Skeletal muscle tissue (tissue), 4 donors: Measurements from ENCODE around the gene LOXL3. TPM values are rescaled to one million over a fixed set of nuclear protein-coding genes. Genes with fewer than 3 reads are reported as not detected.
"Not testable (repeated sequence)": the region's sequence is repeated elsewhere in the genome, so short reads cannot be mapped to it uniquely, and the experiment has no call there.

Source experiments
- H3K27ac ChIP-seq: one replicate; pipeline ENCODE4 v1.7.0; 2013; ENCODE audit warnings: mild to moderate bottlenecking, low read depth, low read length, inconsistent platforms
- H3K27me3 ChIP-seq, 3 donors: one replicate each; pipeline ENCODE4 v1.7.0; 2013; ENCODE audit warnings: low read length in 3 of 3; ENCODE audit not compliant: control insufficient read depth in 3 of 3, insufficient read depth in 3 of 3
- H3K36me3 ChIP-seq, 3 donors: one replicate each; pipeline ENCODE4 v1.7.0; 2013; ENCODE audit warnings: low read length in 3 of 3; ENCODE audit not compliant: control insufficient read depth in 3 of 3, insufficient read depth in 3 of 3
- H3K4me1 ChIP-seq, 3 donors: one replicate each; pipeline ENCODE4 v1.7.0; 2013; ENCODE audit warnings: low read length in 3 of 3, mild to moderate bottlenecking in 3 of 3; ENCODE audit not compliant: control insufficient read depth in 3 of 3, insufficient read depth in 3 of 3
- H3K4me3 ChIP-seq, 3 donors: one replicate each; pipeline ENCODE4 v1.7.0; 2013; ENCODE audit warnings: low read length in 3 of 3
- H3K9ac ChIP-seq, 3 donors: one replicate each; pipeline ENCODE4 v1.7.0; 2013; ENCODE audit warnings: low read length in 3 of 3, mild to moderate bottlenecking in 3 of 3, moderate library complexity in 2 of 3, low read depth in 1 of 3
- H3K9me3 ChIP-seq, 3 donors: one replicate each; pipeline ENCODE4 v1.7.0; 2013; ENCODE audit warnings: low read length in 3 of 3; ENCODE audit not compliant: control insufficient read depth in 3 of 3
- total RNA-seq: library from RNA; depleted of rRNA; stranded (reverse); fragments of >200 nt; gene quantifications from one replicate; pipeline ENCODE4 v1.2.3, GENCODE V29; 2014
- donor health status: Osteomylitis.

The LOXL3 gene
- total RNA-seq, 1 donor from 2014 or later, result 8.4 TPM

DNA sequence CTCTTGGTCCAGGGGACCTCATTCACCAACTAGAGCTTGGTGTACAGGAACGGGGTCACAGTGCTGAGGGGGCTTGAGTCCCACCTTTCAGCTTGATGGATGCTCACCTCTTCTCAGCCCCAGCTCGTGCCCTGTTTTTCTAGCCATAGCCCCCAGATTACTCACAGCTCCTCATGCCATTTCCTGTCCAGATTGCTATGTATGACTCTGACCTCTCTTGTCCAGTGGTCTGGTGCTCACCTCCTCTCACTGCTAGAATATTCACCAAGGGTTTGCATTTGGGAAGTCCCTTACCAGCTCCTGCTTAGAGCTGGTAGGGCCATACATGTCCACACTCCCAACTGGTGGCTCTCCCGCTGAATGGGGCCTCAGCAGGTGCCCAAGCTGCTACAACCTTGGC lies 60.2 kb downstream of the LOXL3 start:
- Histone ChIP-seq H3K9ac (no peak overlapping the region), H3K36me3 (peaks cover 46 to 54% (median 49%) of the 10 kb centered on the region in 3 donors), H3K4me3 (no peak overlapping the region), H3K27ac (no peak overlapping the region), H3K27me3 (peaks cover 15 to 21% (median 20%) of the 10 kb centered on the region in 3 donors), H3K4me1 (peaks cover 9 to 12% (median 11%) of the 10 kb centered on the region in 3 donors), H3K9me3 (no peaks in the 10 kb centered on the region)

DNA sequence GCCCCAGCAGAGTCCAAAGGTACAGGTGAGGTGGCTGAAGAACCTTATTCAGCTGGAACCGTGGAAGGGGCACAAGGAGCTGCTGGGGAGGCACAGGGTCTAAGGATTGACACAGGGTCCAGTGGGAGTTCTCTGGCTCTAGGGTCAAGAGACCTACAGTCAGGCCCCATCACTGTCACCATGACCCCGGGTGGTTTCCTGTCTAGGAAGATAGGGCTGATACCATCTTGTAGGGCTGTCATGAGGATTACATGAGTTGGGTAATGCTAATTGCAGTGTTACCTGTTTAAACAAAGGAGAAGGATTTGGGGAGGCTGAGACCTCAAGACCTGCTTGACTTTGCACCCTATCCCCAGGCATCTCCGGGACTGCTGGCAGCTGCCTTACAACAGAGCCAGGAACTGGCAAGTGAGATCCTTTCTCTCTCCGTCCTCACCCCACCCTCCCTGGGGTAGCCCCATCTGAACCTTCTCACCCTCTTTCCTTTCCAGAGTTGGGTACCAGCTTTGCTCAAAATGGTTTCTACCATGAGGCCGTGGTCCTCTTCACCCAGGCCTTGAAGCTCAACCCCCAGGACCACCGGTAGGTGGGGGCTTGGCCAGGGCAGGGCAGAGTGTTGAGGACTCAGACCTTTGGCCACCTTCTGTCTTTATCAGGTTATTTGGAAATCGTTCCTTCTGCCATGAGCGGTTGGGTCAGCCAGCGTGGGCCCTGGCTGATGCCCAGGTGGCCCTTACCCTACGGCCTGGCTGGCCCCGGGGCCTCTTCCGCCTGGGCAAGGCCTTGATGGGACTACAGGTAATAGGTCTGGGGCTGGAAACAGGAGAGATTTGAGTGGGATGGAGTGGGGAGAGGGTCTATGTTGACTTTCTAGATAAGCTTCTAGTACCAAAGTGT lies 61.8 kb downstream of the LOXL3 start:
- Histone ChIP-seq H3K9me3 (no peaks in the 10 kb centered on the region), H3K9ac (no peak overlapping the region), H3K27me3 (peaks cover 2 to 5% (median 4%) of the 10 kb centered on the region in 3 donors), H3K4me3 (no peak overlapping the region), H3K36me3 (peaks cover 46 to 55% (median 50%) of the 10 kb centered on the region in 3 donors), H3K4me1 (no peaks in the 10 kb centered on the region), H3K27ac (no peak overlapping the region)

DNA sequence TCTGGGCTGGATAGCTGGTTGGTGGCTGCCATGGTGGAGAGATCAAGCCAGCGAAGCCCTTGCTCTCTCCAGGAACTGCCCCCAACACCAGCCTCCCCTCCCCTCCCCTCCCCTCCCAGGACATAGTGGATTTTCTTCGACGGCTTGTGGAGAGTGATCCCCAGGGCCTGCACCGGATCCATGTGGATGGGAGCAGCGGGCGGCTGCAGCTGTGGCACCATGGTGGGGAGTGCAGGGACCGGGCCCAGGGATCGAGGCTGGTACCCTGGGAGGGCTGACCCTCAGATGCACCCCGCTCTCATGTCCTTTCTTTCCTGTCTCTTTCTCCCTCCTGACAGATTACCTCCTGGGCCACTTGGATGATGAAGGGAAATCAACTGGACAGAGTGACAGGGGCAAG lies 63.8 kb downstream of the LOXL3 start:
- no peaks in the 10 kb centered on the region for H3K27me3 ChIP-seq
- H3K27ac ChIP-seq, result no peak overlapping the region
- no peak overlapping the region for H3K4me3 ChIP-seq
- peaks cover 50 to 64% (median 57%) of the 10 kb centered on the region in 3 donors for H3K36me3 ChIP-seq
- no peaks in the 10 kb centered on the region for H3K9me3 ChIP-seq
- H3K4me1 ChIP-seq, result no peaks in the 10 kb centered on the region
- no peak overlapping the region for H3K9ac ChIP-seq

DNA sequence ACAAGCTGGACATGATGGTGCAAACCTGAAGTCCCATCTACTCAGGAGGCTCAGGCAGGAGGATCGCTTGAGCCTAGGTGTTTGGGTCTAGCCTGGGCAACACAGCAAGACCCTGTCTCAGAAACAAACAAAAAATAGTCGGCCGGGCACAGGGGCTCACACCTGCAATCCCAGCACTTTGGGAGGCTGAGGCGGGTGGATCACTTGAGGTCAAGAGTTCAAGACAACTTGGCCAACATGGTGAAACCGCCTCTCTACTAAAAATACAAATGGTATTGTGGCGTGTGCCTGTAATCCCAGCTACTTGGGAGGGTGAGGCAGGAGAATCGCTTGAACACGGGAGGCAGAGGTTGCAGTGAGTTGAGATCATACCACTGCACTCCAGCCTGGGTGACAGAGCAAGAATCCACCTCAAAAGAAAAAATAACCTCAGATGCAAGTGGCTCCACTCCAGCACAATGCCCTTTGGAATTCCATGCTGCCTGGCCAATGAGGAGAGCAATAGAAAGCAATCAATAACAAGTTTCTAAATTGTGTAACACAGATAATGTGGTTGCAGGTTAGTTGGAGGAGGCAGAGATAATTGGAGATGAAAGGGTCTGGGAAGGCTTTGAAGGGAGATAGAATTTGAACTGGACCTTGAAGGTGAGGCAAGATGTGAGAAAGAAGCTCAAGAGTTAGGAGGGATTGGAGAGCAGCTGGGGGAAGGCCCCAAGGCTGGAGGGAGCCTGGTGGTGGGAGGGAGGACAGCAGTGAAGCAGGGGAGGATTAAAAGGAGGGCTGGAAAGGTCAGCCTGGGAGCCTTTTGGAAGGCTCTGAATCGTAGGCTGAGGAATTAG lies 64.9 kb downstream of the LOXL3 start:
- Histone ChIP-seq H3K4me1 (peaks cover 0 to 6% (median 3%) of the 10 kb centered on the region in 3 donors), H3K9ac (no peak overlapping the region), H3K27ac (no peak overlapping the region), H3K9me3 (no peaks in the 10 kb centered on the region), H3K4me3 (no peak overlapping the region), H3K36me3 (peaks cover 48 to 60% (median 51%) of the 10 kb centered on the region in 3 donors), H3K27me3 (no peaks in the 10 kb centered on the region)

DNA sequence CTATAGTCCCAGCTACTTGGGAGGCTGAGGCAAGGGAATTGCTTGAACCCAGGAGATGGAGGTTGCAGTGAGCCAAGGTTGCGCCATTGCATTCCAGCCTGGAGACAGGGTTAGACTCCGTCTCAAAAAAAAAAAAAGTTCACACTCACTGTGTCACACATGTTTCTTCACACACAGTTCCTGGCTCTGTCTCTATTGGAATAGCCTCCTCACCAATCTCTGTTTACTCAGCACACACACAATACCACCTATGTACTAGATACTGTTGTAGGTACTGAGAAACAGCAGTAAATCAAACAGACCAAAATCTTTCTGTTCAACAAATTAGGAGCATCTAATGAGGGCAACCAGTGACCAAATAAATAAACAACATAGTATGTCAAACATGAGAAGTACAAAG lies 67.6 kb downstream of the LOXL3 start:
- no peak overlapping the region for H3K4me3 ChIP-seq
- H3K4me1 ChIP-seq, result peaks cover 16 to 30% (median 20%) of the 10 kb centered on the region in 3 donors
- H3K27me3 ChIP-seq, result no peaks in the 10 kb centered on the region
- no peaks in the 10 kb centered on the region for H3K9me3 ChIP-seq
- H3K36me3 ChIP-seq, result peaks cover 23 to 37% (median 25%) of the 10 kb centered on the region in 3 donors
- no peak overlapping the region for H3K27ac ChIP-seq
- H3K9ac ChIP-seq, result no peak overlapping the region

DNA sequence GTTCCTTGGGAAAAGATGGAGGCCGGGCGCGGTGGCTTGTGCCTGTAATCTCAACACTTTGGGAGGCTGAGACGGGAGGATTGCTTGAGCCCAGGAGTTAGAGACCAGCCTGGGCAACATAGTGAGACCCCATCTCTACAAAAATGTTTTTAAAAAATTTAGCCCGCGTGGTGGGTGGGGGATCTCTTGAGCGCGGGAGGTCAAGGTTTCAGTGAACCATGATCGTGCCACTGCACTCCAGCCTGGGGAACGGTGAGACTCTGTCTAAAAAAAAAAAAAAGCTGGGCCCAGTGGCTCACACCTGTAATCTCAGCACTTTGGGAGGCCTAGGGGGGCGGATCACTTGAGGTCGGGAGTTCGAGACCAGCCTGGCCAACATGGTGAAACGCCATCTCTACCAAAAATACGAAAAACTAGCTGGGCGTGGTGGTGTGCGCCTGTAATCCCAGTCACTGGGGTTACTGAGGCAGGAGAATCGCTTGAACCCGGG lies 70.0 kb downstream of the LOXL3 start:
- peaks cover 22 to 37% (median 26%) of the 10 kb centered on the region in 3 donors for H3K4me1 ChIP-seq
- peak overlapping the region; percentile 69 to 93 (median 86) for H3K9ac ChIP-seq
- H3K9me3 ChIP-seq, H3K27ac ChIP-seq, H3K27me3 ChIP-seq: not testable (repeated sequence)
- H3K36me3 ChIP-seq, result peaks cover 12 to 27% (median 22%) of the 10 kb centered on the region in 3 donors
- H3K4me3 ChIP-seq, result peak overlapping the region; percentile 85 to 100 (median 98)

DNA sequence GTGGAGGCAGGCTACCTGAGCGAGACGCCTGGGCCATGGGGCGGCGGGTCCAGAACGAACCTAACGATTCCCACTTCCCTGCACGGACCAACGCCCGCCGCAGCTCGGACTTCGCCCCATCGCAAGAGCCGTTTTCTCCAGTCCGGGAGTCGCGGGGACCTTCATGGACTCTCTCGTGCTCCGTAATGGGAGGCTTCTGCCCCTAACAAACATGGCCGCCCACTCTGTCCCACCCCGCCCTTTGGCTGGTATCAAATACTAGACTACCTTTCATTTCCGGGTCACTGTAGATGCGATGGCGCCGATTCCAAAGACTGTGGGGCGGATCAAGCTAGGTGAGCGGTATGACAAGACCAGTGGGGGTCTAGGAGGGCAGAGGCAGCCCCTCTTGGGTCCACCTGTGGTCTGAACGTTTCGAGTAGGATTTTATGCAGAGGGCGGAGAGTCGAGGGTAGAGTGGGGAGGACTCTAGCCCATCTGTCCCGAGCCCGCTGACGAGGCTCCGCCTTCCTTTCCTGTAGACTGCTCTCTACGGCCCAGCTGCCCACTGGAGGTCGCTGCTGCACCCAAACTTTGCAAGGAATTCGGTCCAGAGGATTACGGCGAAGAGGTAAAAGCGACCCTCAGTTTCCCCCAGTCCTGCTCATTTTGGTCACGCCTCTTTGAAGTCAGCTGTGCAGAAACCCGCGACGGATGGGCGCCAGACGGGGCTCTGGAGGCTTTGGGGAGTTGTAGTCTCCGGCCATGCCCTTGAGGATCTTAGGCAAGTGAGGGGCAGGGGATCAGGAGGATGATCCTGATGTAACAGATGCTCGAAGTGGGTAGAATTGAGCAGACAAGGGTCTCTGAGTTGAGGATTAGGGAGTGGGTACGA lies 70.7 kb downstream of the LOXL3 start, which contains the start of the genes CCDC142 and TTC31:
CCDC142 (minus strand) TSS at position 198 of the 874 bp plus-strand sequence; CDS start at position 37, 161 bp downstream.
TTC31 (plus strand) TSS at position 281 of the 874 bp plus-strand sequence; CDS start at position 296, 15 bp downstream.
- Histone ChIP-seq H3K9me3 (no peaks in the 10 kb centered on the region), H3K9ac (peak within 1 kb of the TSS; percentile 69 to 93 (median 86)), H3K36me3 (peaks cover 12 to 27% (median 22%) of the 10 kb centered on the region in 3 donors), H3K4me1 (peaks cover 22 to 37% (median 26%) of the 10 kb centered on the region in 3 donors), H3K27me3 (no peaks in the 10 kb centered on the region), H3K27ac (peak within 1 kb of the TSS; percentile 71), H3K4me3 (peak within 1 kb of the TSS; percentile 85 to 100 (median 98))
